Neural progenitor cell (in vitro differentiated cells): ENCODE results near the gene OR8K1. TPM values are rescaled to one million over a fixed set of nuclear protein-coding genes. Genes with fewer than 3 reads are reported as not detected.

Source experiments
- DNase-seq: peaks from one replicate; pipeline ENCODE4 v3.0.0-alpha.2; 2016; ENCODE audit warnings: low spot score
- H2AFZ ChIP-seq: fragments of 200-600 bp; sonication (generic); replicated peaks from 2 replicates; pipeline ENCODE4 v1.6.1; 2016; ENCODE audit warnings: antibody characterized with exemption
- H3F3A ChIP-seq: fragments of 200-600 bp; sonication (generic); 2 replicates; pipeline ENCODE4 v1.6.1; 2016; ENCODE audit warnings: antibody characterized with exemption, low read depth
- H3K27ac ChIP-seq: fragments of 200-600 bp; sonication (generic); 2 replicates; pipeline ENCODE4 v1.5.1; 2016; ENCODE audit warnings: mild to moderate bottlenecking
- H3K27me3 ChIP-seq: fragments of 200-600 bp; sonication (generic); 2 replicates; pipeline ENCODE4 v1.6.1; 2016; ENCODE audit warnings: mild to moderate bottlenecking, moderate library complexity
- H3K36me3 ChIP-seq: fragments of 200-600 bp; sonication (generic); 2 replicates; pipeline ENCODE4 v1.5.1; 2016
- H3K4me1 ChIP-seq: fragments of 200-600 bp; sonication (generic); 2 replicates; pipeline ENCODE4 v1.6.1; 2016; ENCODE audit warnings: mixed run types
- H3K4me2 ChIP-seq: fragments of 200-600 bp; sonication (generic); 2 replicates; pipeline ENCODE4 v1.6.1; 2016
- H3K4me3 ChIP-seq: fragments of 200-600 bp; sonication (generic); 2 replicates; pipeline ENCODE4 v1.5.1; 2016
- H3K79me2 ChIP-seq: fragments of 200-600 bp; sonication (generic); 2 replicates; pipeline ENCODE4 v1.6.1; 2016; ENCODE audit warnings: low read depth
- H3K9ac ChIP-seq: fragments of 200-600 bp; sonication (generic); 2 replicates; pipeline ENCODE4 v1.6.1; 2016
- H3K9me3 ChIP-seq: fragments of 200-600 bp; sonication (generic); 2 replicates; pipeline ENCODE4 v1.5.1; 2016; ENCODE audit warnings: low read depth
- H4K20me1 ChIP-seq: fragments of 200-600 bp; sonication (generic); 2 replicates; pipeline ENCODE4 v1.6.1; 2016; ENCODE audit warnings: low read depth
- H3K27ac Mint-ChIP-seq: 3 replicates; pipeline ENCODE4 v1.8.0; 2021; ENCODE audit warnings: mixed read lengths
- H3K27me3 Mint-ChIP-seq: 2 replicates; pipeline ENCODE4 v1.8.0; 2022; ENCODE audit warnings: low read depth, mild to moderate bottlenecking, inconsistent platforms, moderate library complexity, mixed read lengths; ENCODE audit not compliant: insufficient read depth
- H3K36me3 Mint-ChIP-seq: 3 replicates; pipeline ENCODE4 v1.8.0; 2021; ENCODE audit warnings: mixed read lengths
- H3K4me1 Mint-ChIP-seq: 3 replicates; pipeline ENCODE4 v1.8.0; 2021; ENCODE audit warnings: mixed read lengths
- H3K4me3 Mint-ChIP-seq: 3 replicates; pipeline ENCODE4 v1.8.0; 2021; ENCODE audit warnings: mild to moderate bottlenecking, moderate library complexity, mixed read lengths
- H3K9me3 Mint-ChIP-seq: 3 replicates; pipeline ENCODE4 v1.8.0; 2020; ENCODE audit warnings: mixed read lengths
- CTCF ChIP-seq: fragments of 200-600 bp; sonication (generic); IDR thresholded peaks from 2 replicates; pipeline ENCODE4 v1.5.1; 2017; ENCODE audit warnings: antibody characterized with exemption, mild to moderate bottlenecking
- EZH2 ChIP-seq: fragments of 200-600 bp; sonication (generic); IDR thresholded peaks from 2 replicates; pipeline ENCODE4 v1.6.1; 2017; ENCODE audit warnings: antibody characterized with exemption, mild to moderate bottlenecking, moderate library complexity
- EZH2phosphoT487 ChIP-seq: fragments of 200-600 bp; sonication (generic); IDR thresholded peaks from 2 replicates; pipeline ENCODE4 v1.6.1; 2017; ENCODE audit warnings: antibody characterized with exemption
- total RNA-seq: library from RNA; depleted of rRNA; stranded (reverse); fragments of >200 nt; gene quantifications from 2 replicates; pipeline ENCODE4 v1.2.3, GENCODE V29; 2015; ENCODE audit warnings: low replicate concordance

The OR8K1 gene
- total RNA-seq, 1 donor from 2014 or later: not detected

DNA sequence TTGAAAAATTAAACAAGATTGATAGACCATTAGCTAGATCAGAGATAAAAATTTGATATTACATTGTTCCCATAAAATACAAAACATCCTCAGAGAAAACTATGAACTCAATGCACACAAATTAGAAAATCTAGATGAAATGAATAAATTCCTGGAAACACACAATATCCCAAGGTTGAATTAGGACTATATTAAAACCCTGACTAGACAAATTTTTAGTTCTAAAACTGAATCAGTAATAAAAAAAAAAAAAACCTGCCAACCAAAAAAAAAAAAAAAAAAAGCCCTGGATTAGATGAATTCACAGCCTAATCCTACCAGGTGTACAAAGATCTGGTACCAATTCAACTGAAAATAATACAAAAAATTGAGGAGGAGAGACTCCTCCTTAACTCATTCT lies 5.5 kb upstream of the OR8K1 start:
- peaks cover 7% of the 10 kb centered on the region for H3K9me3 Mint-ChIP-seq
- no peak overlapping the region for H2AFZ ChIP-seq
- H3K27me3 ChIP-seq: no peaks in the 10 kb centered on the region

GRCh38 chr11:56353991-56354390 lies 8.2 kb downstream of the OR8K1 start, which contains the start of gene OR8J1:
OR8J1 (plus strand) TSS chr11:56354291; CDS start chr11:56360247, 5,956 bp downstream.
- Mint-ChIP-seq H3K4me1 (no peaks in the 10 kb centered on the region), H3K36me3 (no peaks in the 10 kb centered on the region), H3K27me3 (no peaks in the 10 kb centered on the region), H3K9me3 (no peaks in the 10 kb centered on the region), H3K4me3 (no peak within 1 kb of the TSS), H3K27ac (no peak within 1 kb of the TSS)
- no peaks in the 10 kb centered on the region for H3K79me2 ChIP-seq
- DNase-seq: no peak
- H3K27me3 ChIP-seq: no peaks in the 10 kb centered on the region
- H3K9me3 ChIP-seq: no peaks in the 10 kb centered on the region
- H3K27ac ChIP-seq: no peak within 1 kb of the TSS
- H3K4me3 ChIP-seq: no peak within 1 kb of the TSS
- H3K4me2 ChIP-seq: no peak within 1 kb of the TSS
- no peaks in the 10 kb centered on the region for H3K36me3 ChIP-seq
- no peak within 1 kb of the TSS for H2AFZ ChIP-seq
- no peak within 1 kb of the TSS for H3K9ac ChIP-seq
- no peaks in the 10 kb centered on the region for H3K4me1 ChIP-seq
- TF ChIP-seq EZH2 (no peak), CTCF (no peak), EZH2phosphoT487 (no peak)
- no peaks in the 10 kb centered on the region for H4K20me1 ChIP-seq
- no peaks in the 10 kb centered on the region for H3F3A ChIP-seq

More for the DNA sequence above, 5.5 kb upstream of the OR8K1 start:
- Mint-ChIP-seq H3K36me3 (no peaks in the 10 kb centered on the region), H3K27me3 (no peaks in the 10 kb centered on the region), H3K4me1 (no peaks in the 10 kb centered on the region), H3K4me3 (no peak overlapping the region), H3K27ac (no peak overlapping the region)
- H3K9ac ChIP-seq: no peak overlapping the region
- H3F3A ChIP-seq: no peaks in the 10 kb centered on the region
- H3K36me3 ChIP-seq: no peaks in the 10 kb centered on the region
- H4K20me1 ChIP-seq: no peaks in the 10 kb centered on the region
- H3K9me3 ChIP-seq: no peaks in the 10 kb centered on the region
- no peak overlapping the region for H3K27ac ChIP-seq
- no peak for DNase-seq
- H3K4me2 ChIP-seq: no peak overlapping the region
- no peaks in the 10 kb centered on the region for H3K4me1 ChIP-seq
- TF ChIP-seq EZH2phosphoT487 (no peak), EZH2 (no peak), CTCF (no peak)
- H3K4me3 ChIP-seq: no peak overlapping the region
- H3K79me2 ChIP-seq: no peaks in the 10 kb centered on the region

DNA sequence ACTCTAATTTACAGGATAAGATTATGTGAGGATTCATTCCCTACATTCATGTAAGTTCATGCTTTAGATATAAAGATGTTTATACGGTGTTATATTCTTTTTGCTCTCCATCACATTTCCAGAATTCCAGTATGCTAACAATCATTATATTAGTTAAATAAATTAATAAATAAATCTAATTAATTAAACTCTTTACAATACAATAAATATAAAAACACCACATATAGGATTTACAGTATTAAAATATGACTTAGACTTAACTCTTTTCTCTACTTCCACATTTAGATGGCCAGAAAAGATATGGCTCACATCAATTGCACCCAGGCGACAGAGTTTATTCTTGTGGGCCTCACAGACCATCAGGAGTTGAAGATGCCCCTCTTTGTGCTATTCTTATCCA lies 29.5 kb downstream of the OR8K1 start, which contains the start of gene OR8U1:
Gene OR8U1 (plus strand): TSS at position 301 of the 400 bp plus-strand sequence. CDS start 0 bp downstream, at position 301.
- H3K27ac Mint-ChIP-seq: no peak within 1 kb of the TSS

More for the DNA sequence above, 29.5 kb downstream of the OR8K1 start, which contains the start of gene OR8U1:
- Mint-ChIP-seq H3K27me3 (no peaks in the 10 kb centered on the region), H3K4me3 (no peak within 1 kb of the TSS), H3K9me3 (no peaks in the 10 kb centered on the region), H3K36me3 (no peaks in the 10 kb centered on the region), H3K4me1 (no peaks in the 10 kb centered on the region)
- no peaks in the 10 kb centered on the region for H3K9me3 ChIP-seq
- H3K79me2 ChIP-seq: no peaks in the 10 kb centered on the region
- H3K36me3 ChIP-seq: no peaks in the 10 kb centered on the region
- no peak for TF ChIP-seq CTCF
- TF ChIP-seq EZH2: no peak
- no peak for TF ChIP-seq EZH2phosphoT487
- peak within 1 kb of the TSS; percentile 32 for H2AFZ ChIP-seq
- no peak within 1 kb of the TSS for H3K9ac ChIP-seq
- no peak within 1 kb of the TSS for H3K4me3 ChIP-seq
- H3F3A ChIP-seq: no peaks in the 10 kb centered on the region
- no peak within 1 kb of the TSS for H3K27ac ChIP-seq
- H3K4me2 ChIP-seq: no peak within 1 kb of the TSS
- no peaks in the 10 kb centered on the region for H3K27me3 ChIP-seq
- H3K4me1 ChIP-seq: no peaks in the 10 kb centered on the region
- DNase-seq: no peak
- no peaks in the 10 kb centered on the region for H4K20me1 ChIP-seq
